Measurements from ENCODE around the gene ODF2. TPM values are rescaled to one million over a fixed set of nuclear protein-coding genes. Genes with fewer than 3 reads are reported as not detected.

ODF2 gene
- total and polyA plus RNA-seq, 2 of the 13 experiments (the other 11 are each of a cell fraction or from before 2014, with no cell fraction given): 9.8 to 31.3 TPM

GRCh38 chr9:128493424-128493823 is 37.6 kb downstream of the ODF2 start:
- no peaks in the 10 kb centered on the region for H3K79me2 ChIP-seq (ENCODE audit: insufficient read depth, low read length)
- no peaks in the 10 kb centered on the region for H4K20me1 ChIP-seq (ENCODE audit: insufficient read depth, low read length)
- H3K36me3 ChIP-seq (replicated peaks in 1 of 2; ENCODE audit: control insufficient read depth in 1 of 2, insufficient read depth in 2 of 2, low read length in 2 of 2): peaks cover 18 to 49% of the 10 kb centered on the region in 2 experiments
- H3K9me3 ChIP-seq (ENCODE audit: low read length): no peaks in the 10 kb centered on the region
- ATAC-seq: no peak
- no peak overlapping the region for H2AFZ ChIP-seq (ENCODE audit: low read length)
- no peak for FAIRE-seq
- H3K9ac ChIP-seq (ENCODE audit: insufficient read depth, low read depth, low read length): no peak overlapping the region
- H3K4me1 ChIP-seq (ENCODE audit: insufficient read depth, low read length): peaks cover 17% of the 10 kb centered on the region
- TF ChIP-seq ZNF547 (CRISPR knock-in tag; IDR thresholded peaks at IDR 0.05): no peak
- no peak for TF ChIP-seq SIX4 (CRISPR knock-in tag; IDR thresholded peaks at IDR 0.05)
- no peak for TF ChIP-seq ZNF34 (CRISPR knock-in tag; IDR thresholded peaks at IDR 0.05; ENCODE audit: borderline replicate concordance)
- no peak for TF ChIP-seq DNMT1 (CRISPR knock-in tag; IDR thresholded peaks at IDR 0.05)
- no peak for TF ChIP-seq ZNF616 (CRISPR knock-in tag; IDR thresholded peaks at IDR 0.05; ENCODE audit: low read depth)
- no peak for TF ChIP-seq LCORL (IDR thresholded peaks at IDR 0.05)
- no peak for TF ChIP-seq LCORL (CRISPR knock-in tag; IDR thresholded peaks at IDR 0.05)
- no peak for TF ChIP-seq BRCA1 (CRISPR knock-in tag; IDR thresholded peaks at IDR 0.05)
- no peak for TF ChIP-seq ZNF580 (CRISPR knock-in tag; IDR thresholded peaks at IDR 0.05; ENCODE audit: borderline replicate concordance, low read depth)
- no peak for TF ChIP-seq SP2 (CRISPR knock-in tag; IDR thresholded peaks at IDR 0.05)
- no peak for TF ChIP-seq ZNF317 (CRISPR knock-in tag; IDR thresholded peaks at IDR 0.05)
- TF ChIP-seq ARNT2 (CRISPR knock-in tag; IDR thresholded peaks at IDR 0.05; ENCODE audit: low read depth): no peak
- no peak for TF ChIP-seq ZSCAN31 (CRISPR knock-in tag; IDR thresholded peaks at IDR 0.05; ENCODE audit: low read depth)
- TF ChIP-seq IRF1 (CRISPR knock-in tag; IDR thresholded peaks at IDR 0.05; ENCODE audit: low read depth): no peak
- TF ChIP-seq HES4 (CRISPR knock-in tag; IDR thresholded peaks at IDR 0.05; ENCODE audit: borderline replicate concordance): no peak
- no peak for TF ChIP-seq GTF3A (CRISPR knock-in tag; conservative IDR thresholded peaks at IDR 0.05)
- TF ChIP-seq JARID2 (CRISPR knock-in tag; IDR thresholded peaks at IDR 0.05; ENCODE audit: insufficient replicate concordance): no peak
- TF ChIP-seq, protein P1, sequence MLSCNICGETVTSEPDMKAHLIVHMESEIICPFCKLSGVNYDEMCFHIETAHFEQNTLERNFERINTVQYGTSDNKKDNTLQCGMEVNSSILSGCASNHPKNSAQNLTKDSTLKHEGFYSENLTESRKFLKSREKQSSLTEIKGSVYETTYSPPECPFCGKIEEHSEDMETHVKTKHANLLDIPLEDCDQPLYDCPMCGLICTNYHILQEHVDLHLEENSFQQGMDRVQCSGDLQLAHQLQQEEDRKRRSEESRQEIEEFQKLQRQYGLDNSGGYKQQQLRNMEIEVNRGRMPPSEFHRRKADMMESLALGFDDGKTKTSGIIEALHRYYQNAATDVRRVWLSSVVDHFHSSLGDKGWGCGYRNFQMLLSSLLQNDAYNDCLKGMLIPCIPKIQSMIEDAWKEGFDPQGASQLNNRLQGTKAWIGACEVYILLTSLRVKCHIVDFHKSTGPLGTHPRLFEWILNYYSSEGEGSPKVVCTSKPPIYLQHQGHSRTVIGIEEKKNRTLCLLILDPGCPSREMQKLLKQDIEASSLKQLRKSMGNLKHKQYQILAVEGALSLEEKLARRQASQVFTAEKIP (CRISPR knock-in tag; IDR thresholded peaks at IDR 0.05; ENCODE audit: borderline replicate concordance): no peak
- TF ChIP-seq GATA4 (IDR thresholded peaks at IDR 0.05; ENCODE audit: borderline replicate concordance, low read depth): no peak
- no peak for TF ChIP-seq YEATS4 (CRISPR knock-in tag; IDR thresholded peaks at IDR 0.05; ENCODE audit: borderline replicate concordance)
- 82% methylated on average over 2 of the region's 2 CpGs for WGBS (ENCODE audit: low lambda C conversion rate)
- in situ Hi-C loops (cut with HindIII; ENCODE audit: extremely low pct_ligation_motif_present, low pct_unique_long_range_greater_than_20kb): no loop called here
- no peaks in the 10 kb centered on the region for H3K27me3 ChIP-seq (ENCODE audit: control insufficient read depth in 1 of 2, insufficient read depth in 2 of 2, low read length in 2 of 2)
- BruUV-seq (replicated peaks): no TSS peak
- H3K4me3 ChIP-seq (replicated peaks in 1 of 3; ENCODE audit: insufficient read depth in 1 of 3, low read depth in 2 of 3, low read length in 3 of 3): no peak overlapping the region
- no peak overlapping the region for H3K27ac ChIP-seq (ENCODE audit: extremely low read length, insufficient read depth, low read length)
- no peak overlapping the region for H3K4me2 ChIP-seq (ENCODE audit: low read depth, low read length)
- intact Hi-C loops (cut with micrococcal nuclease; ENCODE audit: unreplicated experiment): no loop called here
- CTCF ChIA-PET (ENCODE audit: low intra/inter-chr PET ratio, low total read pairs): no interaction called here
- POLR2A ChIA-PET: no interaction called here
- DNase-seq (ENCODE audit: low spot score): no peak

All from HepG2 (cell line).